K562 (cell line): ENCODE results near the gene DLAT. TPM values are rescaled to one million over a fixed set of nuclear protein-coding genes. Genes with fewer than 3 reads are reported as not detected.
A peak's percentile ranks its signal among the peaks of the same experiment; 100 is the strongest.

Experiments
- ARNT ChIP-seq, 2 experiments: fragments of 450-650 bp; IDR thresholded peaks; 2 replicates each; pipeline ENCODE4 v1.6.1; 2016; ENCODE audit warnings: mild to moderate bottlenecking in 1 of 2
- CTCF ChIP-seq, 3 experiments: IDR thresholded peaks in 2 of 3; conservative IDR thresholded peaks in 1 of 3; 2 replicates each; pipeline ENCODE4 v1.5.1; 2011 to 2012; ENCODE audit warnings: low read length in 3 of 3, mild to moderate bottlenecking in 3 of 3, control low read depth in 2 of 3, improper control_type of control experiment in 1 of 3, inconsistent platforms in 1 of 3, low read depth in 1 of 3, mixed read lengths in 1 of 3, moderate library complexity in 1 of 3; ENCODE audit not compliant: insufficient read depth in 2 of 3
- ILK ChIP-seq: fragments of 450-650 bp; IDR thresholded peaks from 2 replicates; pipeline ENCODE4 v1.6.1; 2016; ENCODE audit warnings: missing genetic modification characterization, low read depth, mild to moderate bottlenecking, missing compliant biosample characterization, moderate library complexity, borderline replicate concordance
- KLF16 ChIP-seq: IDR thresholded peaks from 2 replicates; pipeline ENCODE4 v1.6.1; 2016; ENCODE audit warnings: antibody characterized with exemption
- MAZ ChIP-seq, 2 experiments: fragments of 450-650 bp in 1 of 2; sonication (generic) in 1 of 2; formaldehyde crosslinking; IDR thresholded peaks in 1 of 2; conservative IDR thresholded peaks in 1 of 2; 2 replicates each; pipeline versions ENCODE4 v1.4.0 to v1.5.0; 2020; ENCODE audit warnings: mild to moderate bottlenecking in 1 of 2, missing genetic modification reagents in 1 of 2
- MBD1 ChIP-seq: fragments of 250-450 bp; sonication (Bioruptor Pico); IDR thresholded peaks from 2 replicates; pipeline ENCODE4 v1.8.0; 2022; ENCODE audit warnings: inconsistent platforms
- NR2C2 ChIP-seq, 2 experiments: fragments of 200-800 bp in 1 of 2; sonication (Bioruptor generic) in 1 of 2; sonication (generic) in 1 of 2; formaldehyde crosslinking in 1 of 2; IDR thresholded peaks; 2 replicates each; pipeline versions ENCODE4 v1.6.1 to v1.8.0; 2016 to 2022; ENCODE audit warnings: mild to moderate bottlenecking in 1 of 2, missing compliant biosample characterization in 1 of 2, missing genetic modification characterization in 1 of 2, missing genetic modification reagents in 1 of 2
- OTX1 ChIP-seq: fragments of 450-650 bp; formaldehyde crosslinking; IDR thresholded peaks from 2 replicates; pipeline ENCODE4 v1.4.0; 2022; ENCODE audit warnings: mild to moderate bottlenecking
- SMARCA5 ChIP-seq: fragments of 450-650 bp; IDR thresholded peaks from 2 replicates; pipeline ENCODE4 v1.6.1; 2016
- THAP7 ChIP-seq: fragments of 250-450 bp; sonication (Bioruptor Pico); IDR thresholded peaks from 2 replicates; pipeline ENCODE4 v1.5.0; 2021
- ZNF140 ChIP-seq: fragments of 250-450 bp; sonication (Bioruptor Pico); IDR thresholded peaks from 2 replicates; pipeline ENCODE4 v1.8.0; 2021; ENCODE audit warnings: moderate library complexity, mild to moderate bottlenecking, inconsistent platforms
- ZNF174 ChIP-seq: fragments of 250-450 bp; sonication (Bioruptor Pico); IDR thresholded peaks from 2 replicates; pipeline ENCODE4 v1.4.0; 2020; ENCODE audit warnings: mild to moderate bottlenecking
- polyA plus RNA-seq, 8 experiments: library from polyadenylated mRNA; depleted of rRNA in 4 of 8; stranded (reverse) in 5 of 8; unstranded in 3 of 8; fragments of >200 nt; fragmentation: Nextera tagmentation in 2 of 8; fragmentation: Illumina TruSeq in 1 of 8; extraction: Ambion mirVana in 2 of 8; extraction: Trizol in 1 of 8; gene quantifications; 2 replicates each; pipeline versions ENCODE4 v1.2.1 to v1.2.3, GENCODE V29; 2011 to 2014; ENCODE audit warnings: inconsistent platforms in 1 of 8, missing spikeins in 1 of 8
- total RNA-seq, 7 experiments: library from RNA; depleted of rRNA in 6 of 7; stranded (reverse); fragments of >200 nt in 6 of 7; fragmentation: Illumina TruSeq in 2 of 7; extraction: Trizol in 2 of 7; gene quantifications; 2 replicates each; pipeline versions ENCODE4 v1.2.1 to v1.2.3, GENCODE V29; 2011 to 2021; ENCODE audit warnings: low replicate concordance in 1 of 7
- TF ChIP-seq, protein P1 (sequence below), 2 experiments: fragments of 450-650 bp in 1 of 2; sonication (generic) in 1 of 2; formaldehyde crosslinking in 1 of 2; IDR thresholded peaks in 1 of 2; conservative IDR thresholded peaks in 1 of 2; 2 replicates each; pipeline versions ENCODE4 v1.6.1 to v1.8.1; 2016 to 2023; ENCODE audit warnings: mild to moderate bottlenecking in 2 of 2, moderate library complexity in 2 of 2, inconsistent platforms in 1 of 2, missing genetic modification reagents in 1 of 2
- TF ChIP-seq, protein P2 (sequence below): fragments of 450-650 bp; IDR thresholded peaks from 2 replicates; pipeline ENCODE4 v1.6.1; 2018; ENCODE audit warnings: mild to moderate bottlenecking, low read depth; ENCODE audit not compliant: partially characterized antibody
- TF ChIP-seq, protein P3 (sequence below): fragments of 450-650 bp; IDR thresholded peaks from 2 replicates; pipeline ENCODE4 v1.7.1; 2018; ENCODE audit warnings: mild to moderate bottlenecking, low read depth; ENCODE audit not compliant: partially characterized antibody

Gene DLAT
- total and polyA plus RNA-seq, 9 of the 15 experiments (the other 6 are each of a cell fraction or from before 2014, with no cell fraction given) = 41.7 to 152 (median 105) TPM

DNA sequence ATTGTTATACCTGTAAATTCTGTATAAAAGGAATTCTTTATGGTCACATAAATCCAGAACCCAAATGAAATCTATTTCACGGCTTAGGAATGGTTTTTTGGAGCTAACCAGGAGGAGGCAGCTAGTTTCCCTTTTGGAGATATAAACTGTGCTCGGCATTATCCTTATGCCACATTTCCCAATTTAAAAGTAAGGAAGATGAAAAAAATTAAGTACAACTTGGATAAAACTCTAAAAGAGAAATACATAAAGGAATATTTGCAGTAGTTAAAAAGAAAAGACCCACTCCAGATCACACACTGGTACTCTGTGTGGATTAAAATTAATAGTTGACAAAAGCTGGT lies 17.7 kb downstream of the DLAT start (continued):
- TF ChIP-seq, protein P1, sequence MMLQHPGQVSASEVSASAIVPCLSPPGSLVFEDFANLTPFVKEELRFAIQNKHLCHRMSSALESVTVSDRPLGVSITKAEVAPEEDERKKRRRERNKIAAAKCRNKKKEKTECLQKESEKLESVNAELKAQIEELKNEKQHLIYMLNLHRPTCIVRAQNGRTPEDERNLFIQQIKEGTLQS (IDR thresholded peaks at IDR 0.05) = 0 out of 2 replicates have a peak, but pooled peaks have one; percentile 20
- TF ChIP-seq, protein P1 (CRISPR knock-in tag; conservative IDR thresholded peaks at IDR 0.05) = no peak; the same call in 1 of the 2 replicates
- no peak for TF ChIP-seq ARNT (IDR thresholded peaks at IDR 0.05)
- TF ChIP-seq, protein P2, sequence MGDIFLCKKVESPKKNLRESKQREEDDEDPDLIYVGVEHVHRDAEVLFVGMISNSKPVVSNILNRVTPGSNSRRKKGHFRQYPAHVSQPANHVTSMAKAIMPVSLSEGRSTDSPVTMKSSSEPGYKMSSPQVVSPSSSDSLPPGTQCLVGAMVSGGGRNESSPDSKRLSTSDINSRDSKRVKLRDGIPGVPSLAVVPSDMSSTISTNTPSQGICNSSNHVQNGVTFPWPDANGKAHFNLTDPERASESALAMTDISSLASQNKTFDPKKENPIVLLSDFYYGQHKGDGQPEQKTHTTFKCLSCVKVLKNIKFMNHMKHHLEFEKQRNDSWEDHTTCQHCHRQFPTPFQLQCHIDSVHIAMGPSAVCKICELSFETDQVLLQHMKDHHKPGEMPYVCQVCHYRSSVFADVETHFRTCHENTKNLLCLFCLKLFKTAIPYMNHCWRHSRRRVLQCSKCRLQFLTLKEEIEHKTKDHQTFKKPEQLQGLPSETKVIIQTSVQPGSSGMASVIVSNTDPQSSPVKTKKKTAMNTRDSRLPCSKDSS = no peak
- no peak for TF ChIP-seq NR2C2 (CRISPR knock-in tag; IDR thresholded peaks at IDR 0.05)
- no peak for TF ChIP-seq NR2C2 (tag; IDR thresholded peaks at IDR 0.05)
- TF ChIP-seq THAP7 (CRISPR knock-in tag) = no peak
- no peak for TF ChIP-seq KLF16
- TF ChIP-seq ZNF140 (CRISPR knock-in tag) = no peak
- no peak for TF ChIP-seq CTCF (IDR thresholded peaks at IDR 0.05 in 2 of 3, conservative IDR thresholded peaks at IDR 0.05 in 1 of 3; ENCODE audit: insufficient read depth in 2 of 3, low read depth in 1 of 3, low read length in 3 of 3)
- no peak for TF ChIP-seq SMARCA5
- no peak for TF ChIP-seq ILK (tag)
- no peak for TF ChIP-seq OTX1
- peak; percentile 51; the same call in 1 of the 2 replicates for TF ChIP-seq MBD1 (CRISPR knock-in tag)
- peak in 1 of 2 experiments; percentile 3; a peak in 1 of 4 replicates for TF ChIP-seq MAZ (CRISPR knock-in tag; conservative IDR thresholded peaks at IDR 0.05 in 1 of 2, IDR thresholded peaks at IDR 0.05 in 1 of 2)
- no peak for TF ChIP-seq ZNF174 (CRISPR knock-in tag)
- TF ChIP-seq, protein P3, sequence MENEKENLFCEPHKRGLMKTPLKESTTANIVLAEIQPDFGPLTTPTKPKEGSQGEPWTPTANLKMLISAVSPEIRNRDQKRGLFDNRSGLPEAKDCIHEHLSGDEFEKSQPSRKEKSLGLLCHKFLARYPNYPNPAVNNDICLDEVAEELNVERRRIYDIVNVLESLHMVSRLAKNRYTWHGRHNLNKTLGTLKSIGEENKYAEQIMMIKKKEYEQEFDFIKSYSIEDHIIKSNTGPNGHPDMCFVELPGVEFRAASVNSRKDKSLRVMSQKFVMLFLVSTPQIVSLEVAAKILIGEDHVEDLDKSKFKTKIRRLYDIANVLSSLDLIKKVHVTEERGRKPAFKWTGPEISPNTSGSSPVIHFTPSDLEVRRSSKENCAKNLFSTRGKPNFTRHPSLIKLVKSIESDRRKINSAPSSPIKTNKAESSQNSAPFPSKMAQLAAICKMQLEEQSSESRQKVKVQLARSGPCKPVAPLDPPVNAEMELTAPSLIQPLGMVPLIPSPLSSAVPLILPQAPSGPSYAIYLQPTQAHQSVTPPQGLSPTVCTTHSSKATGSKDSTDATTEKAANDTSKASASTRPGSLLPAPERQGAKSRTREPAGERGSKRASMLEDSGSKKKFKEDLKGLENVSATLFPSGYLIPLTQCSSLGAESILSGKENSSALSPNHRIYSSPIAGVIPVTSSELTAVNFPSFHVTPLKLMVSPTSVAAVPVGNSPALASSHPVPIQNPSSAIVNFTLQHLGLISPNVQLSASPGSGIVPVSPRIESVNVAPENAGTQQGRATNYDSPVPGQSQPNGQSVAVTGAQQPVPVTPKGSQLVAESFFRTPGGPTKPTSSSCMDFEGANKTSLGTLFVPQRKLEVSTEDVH = no peak
- TF ChIP-seq, all 486 proteins: peak for 8
